ENCODE data around the gene SLC35F2. TPM values are rescaled to one million over a fixed set of nuclear protein-coding genes. Genes with fewer than 3 reads are reported as not detected.

Gene SLC35F2
- total RNA-seq, 1 donor from 2014 or later: 3.2 TPM

DNA sequence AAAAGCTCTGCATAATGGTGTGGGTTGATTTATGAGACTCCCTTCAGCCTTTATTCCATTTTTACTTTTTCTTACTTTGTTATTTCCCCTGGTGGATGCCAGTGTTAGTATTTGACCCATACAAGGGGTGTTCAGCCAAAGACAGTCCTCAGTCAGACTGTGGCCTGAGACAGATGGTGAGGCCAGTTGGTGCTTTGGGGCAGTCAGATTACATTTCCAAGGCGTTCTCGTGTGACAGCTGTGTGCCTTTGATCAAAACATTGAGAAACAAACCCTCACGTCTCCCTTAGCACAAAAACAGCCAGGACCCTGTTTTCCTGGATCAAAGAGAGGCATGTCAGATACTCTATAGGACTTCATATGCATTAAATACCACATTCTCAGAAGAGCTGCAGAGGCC lies 115.4 kb downstream of the SLC35F2 start:
- no peak for DNase-seq (ENCODE audit: low spot score)

DNA sequence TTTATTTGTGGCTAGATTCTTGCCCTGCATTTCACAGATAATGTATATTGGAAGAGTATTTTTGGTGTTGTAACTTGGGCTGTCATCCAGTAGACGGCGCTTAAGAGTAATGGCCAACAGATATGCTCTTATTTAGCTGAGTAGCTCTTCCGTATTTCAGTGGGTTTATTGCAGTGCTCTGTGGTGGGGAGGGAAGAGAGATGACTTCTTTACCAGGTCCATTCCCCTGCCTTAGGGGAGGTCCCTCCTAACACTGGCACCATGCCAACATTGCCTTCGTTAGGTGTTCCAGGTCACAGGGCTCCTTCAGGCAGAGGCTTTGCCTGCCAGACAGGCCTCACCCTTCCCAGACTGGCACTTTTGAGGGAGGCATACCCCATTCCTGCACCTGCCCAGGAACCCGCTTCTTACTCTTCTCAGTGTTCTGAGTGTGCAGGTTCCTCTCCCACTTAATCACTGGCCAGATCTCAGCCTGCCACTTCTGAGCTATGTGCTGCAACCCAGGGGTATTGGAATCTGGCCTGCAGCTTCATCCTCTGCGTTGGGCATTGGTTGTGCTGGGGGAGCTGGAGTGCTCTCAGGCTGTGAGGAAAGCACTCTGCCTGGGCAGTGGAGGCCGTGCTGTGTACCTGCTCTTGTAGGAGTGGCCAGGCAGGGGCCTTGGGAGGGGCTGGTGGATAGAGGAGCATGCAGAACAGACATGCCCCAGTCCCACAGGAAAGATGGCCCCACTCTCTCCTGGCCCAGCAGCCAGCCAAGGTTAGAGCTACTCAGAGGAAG lies 117.4 kb downstream of the SLC35F2 start:
- DNase-seq (ENCODE audit: low spot score): no peak

Other genes starting within 250 kb of the SLC35F2 start
- gene SLN, start 146.7 kb downstream of the SLC35F2 start, total RNA-seq: not detected
- gene RAB39A, start 69.7 kb upstream of the SLC35F2 start, total RNA-seq: 4.0 TPM
- 33.3 TPM for gene CUL5, start 150.1 kb upstream of the SLC35F2 start, total RNA-seq